Measurements from ENCODE around the gene HOXC11.
A peak's percentile ranks its signal among the peaks of the same experiment; 100 is the strongest.

HOXC11 gene

DNA sequence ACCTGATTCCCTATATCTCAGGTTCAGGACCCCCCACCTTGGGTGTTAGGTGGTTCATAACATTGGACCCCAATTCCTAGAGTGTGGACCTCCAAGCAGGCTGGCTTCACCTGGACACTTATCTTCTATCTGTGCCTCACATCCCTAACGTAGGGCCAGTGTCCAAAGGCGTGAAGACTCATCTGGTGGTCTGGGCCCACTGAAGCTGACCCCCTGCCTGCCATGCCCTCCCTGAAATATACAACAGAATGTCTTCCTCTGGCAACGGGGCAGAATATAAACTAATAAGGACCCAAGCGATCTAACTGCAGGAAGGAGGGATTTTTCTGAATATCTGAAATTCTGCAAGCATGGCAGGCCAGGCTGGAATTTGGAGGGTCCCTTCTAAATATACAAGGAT lies 28.7 kb upstream of the HOXC11 start:
- no peak for DNase-seq

DNA sequence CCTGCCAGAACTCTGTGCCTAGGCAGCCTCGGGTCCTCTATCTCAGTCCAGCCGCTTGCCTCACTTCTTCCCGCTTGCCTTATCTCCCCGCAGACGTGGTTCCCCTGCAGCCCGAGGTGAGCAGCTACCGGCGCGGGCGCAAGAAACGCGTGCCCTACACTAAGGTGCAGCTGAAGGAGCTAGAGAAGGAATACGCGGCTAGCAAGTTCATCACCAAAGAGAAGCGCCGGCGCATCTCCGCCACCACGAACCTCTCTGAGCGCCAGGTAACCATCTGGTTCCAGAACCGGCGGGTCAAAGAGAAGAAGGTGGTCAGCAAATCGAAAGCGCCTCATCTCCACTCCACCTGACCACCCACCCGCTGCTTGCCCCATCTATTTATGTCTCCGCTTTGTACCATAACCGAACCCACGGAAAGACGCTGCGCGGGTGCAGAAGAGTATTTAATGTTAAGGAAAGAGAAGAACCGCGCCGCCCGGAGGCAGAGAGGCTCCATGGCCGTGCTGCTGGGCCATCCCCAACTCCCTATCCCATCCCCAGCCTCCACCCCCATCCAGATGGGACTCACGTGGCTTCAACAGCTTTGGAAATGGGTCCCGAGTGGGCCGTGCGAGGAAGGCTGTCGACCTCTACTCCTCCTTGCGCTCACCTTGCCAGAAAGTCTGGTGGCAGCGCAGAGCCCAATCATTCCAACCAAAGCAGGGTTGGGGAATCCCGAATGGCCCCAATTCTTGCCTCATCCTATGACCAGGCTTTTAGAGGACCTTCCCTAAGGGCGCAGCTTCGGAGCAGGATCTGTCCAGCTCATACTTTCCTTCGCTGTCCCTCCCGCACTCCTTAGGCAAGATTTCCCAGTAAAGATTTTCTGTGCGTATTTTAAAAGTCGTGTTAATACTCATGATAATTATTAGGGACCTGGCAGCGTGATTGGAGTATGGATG lies 27.7 kb upstream of the HOXC11 start:
- DNase-seq, result no peak

DNA sequence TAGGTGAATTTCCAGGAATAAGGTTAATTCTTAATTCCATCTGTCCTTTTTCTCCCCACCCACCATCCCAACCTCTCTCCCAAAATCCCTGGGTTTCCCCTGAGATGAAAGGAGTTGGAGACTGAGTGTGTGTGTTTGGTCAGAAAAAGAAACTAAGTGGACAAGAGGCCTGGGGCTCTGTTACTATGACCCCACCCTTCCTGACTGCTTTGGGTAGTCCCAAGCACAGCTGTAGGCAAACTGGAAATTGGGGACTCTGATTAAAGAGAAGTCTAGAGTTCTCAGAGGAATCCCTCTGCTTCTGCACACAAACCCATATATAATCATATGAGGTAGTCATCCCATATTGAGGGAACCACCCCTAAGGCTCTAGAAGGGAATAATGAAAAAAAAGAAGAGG lies 25.2 kb upstream of the HOXC11 start:
- no peak for DNase-seq

DNA sequence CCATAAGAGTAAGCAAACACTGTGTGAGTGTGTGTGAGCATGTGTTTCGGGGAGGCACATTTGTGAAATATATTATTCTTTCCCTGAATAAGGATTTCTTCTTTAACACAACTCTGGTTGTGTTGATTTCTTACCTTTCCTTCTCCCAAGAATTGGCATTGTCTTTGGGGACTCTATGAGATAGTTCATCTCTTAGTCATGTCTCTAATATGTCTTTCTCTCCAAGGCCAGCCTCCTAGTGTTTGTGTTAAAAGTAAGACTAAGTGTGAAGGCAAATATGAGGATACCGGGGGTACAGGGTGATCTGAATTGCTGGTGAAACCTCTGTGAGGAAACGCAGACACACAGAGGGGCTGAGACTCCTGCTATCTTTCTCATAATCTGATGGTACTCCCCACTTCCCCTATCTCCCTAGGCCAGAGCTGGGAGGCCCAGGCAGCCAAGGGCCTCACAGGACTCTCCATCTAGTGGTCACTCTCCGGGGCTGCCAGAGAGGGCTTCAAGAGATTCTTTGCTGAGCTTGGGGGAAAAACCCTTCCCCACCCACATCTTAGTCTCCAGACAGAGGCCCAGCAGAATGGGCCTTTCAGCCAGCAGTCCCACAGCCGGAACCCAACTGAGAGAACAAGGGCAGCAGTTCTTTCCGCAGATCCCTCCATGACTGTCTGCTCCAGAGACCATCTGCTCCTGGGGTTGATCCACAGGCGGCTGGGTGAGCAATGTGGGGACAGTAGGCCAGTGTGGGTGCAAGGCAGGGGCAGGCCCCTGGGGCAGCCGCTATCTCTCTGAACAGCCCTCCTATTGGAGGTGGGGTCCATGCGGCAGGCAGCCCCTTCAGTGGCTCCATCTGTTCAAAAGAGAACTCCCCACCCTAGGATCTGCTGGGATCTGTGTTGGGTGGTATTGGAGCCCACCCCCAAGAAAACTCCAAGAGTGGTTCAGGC lies 24.0 kb upstream of the HOXC11 start:
- no peak for DNase-seq

DNA sequence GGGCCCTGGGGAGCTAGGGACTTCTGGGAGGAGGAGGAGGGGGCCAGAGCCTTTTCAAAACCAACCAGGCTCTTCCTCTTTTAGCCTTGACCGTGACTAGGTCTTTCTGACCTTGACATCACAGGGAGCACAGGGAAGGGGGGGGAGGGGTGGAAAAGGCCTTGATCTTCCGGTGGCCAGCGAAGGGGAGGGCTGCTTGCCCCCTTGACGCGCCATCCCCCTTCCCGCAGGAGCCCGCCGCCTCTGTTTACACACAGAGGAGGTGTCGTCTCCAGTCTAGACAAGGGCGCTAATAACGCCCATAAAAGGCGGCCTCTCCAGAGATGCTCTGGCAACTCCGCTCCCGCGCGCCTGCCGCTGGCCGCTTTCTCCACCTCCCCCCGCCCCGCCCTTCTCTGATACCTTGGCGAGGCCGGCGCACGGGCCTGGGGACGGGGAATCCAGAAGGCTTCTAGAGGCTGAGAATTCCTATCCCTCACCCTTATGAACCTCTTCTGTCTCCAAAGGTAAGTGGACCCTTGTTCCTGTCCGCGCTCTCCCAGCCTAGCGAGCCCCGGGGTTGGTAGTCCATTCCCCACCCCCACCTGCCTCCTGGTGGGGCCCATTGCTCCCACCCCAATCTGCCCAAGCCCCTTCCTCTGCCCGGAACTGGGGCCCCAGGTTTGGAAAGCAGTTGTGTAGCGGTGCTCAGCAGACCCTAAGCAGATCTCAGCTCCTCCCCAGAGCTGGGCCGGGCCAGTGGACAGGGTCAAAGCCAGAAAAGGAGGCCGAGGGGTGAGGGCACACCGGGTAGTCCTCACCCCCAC lies 23.1 kb upstream of the HOXC11 start:
- peak in 1 of 2 experiments; percentile 4 for DNase-seq

DNA sequence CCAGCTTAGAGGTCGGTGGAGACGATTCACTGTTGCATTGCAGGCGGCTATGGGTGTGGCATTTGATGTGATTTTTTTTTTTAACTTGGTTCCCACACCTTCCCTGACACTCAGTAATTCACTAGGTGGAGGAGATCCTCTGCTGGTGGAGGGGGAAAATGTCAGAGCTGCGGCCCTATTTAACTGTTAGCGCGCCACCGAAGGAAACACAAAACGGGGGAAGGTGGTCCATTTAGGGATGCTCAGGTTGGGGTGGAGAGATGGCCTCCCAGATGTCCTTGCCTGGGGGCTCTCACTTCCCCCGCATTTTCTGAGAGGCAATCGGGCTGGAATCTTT lies 22.5 kb upstream of the HOXC11 start:
- DNase-seq, result no peak

DNA sequence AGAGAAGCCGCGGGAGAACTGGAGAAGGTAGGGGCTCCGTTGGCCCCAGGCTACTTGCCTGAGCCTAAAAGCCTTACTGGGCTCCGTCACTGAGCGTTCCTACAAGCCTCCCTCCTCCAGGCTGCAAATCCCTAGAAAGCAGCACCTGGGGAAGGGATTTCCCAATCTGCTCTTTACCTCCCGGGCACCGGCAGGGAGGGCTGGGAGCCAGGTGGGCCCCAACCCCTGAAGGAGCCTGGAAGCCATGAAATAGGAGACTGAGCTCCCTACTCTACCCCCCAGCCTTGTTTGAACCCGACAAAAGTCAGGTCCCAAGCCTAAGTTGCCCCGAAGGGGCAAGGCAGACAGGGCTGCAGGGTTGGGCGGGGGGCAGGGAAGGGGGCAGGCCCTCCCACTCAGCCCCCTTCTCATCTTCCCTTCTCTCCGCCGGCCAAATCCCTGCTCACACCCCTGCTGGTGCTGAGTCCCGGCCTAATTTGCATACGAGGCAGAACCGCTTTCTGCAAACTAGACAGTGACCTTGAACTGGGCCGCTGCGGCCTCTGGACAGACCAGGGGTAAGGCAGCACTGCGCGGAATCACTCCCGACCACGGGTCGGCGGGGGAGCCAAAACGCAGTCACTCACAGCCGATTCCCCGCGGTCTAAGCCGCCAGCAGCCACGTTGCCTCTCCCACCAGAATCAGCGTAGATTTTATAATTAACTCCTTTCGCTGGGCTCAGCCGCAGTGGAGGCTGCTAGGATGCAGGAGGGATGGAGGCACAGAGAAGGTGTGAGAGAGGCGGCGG lies 21.9 kb upstream of the HOXC11 start:
- no peak for DNase-seq

DNA sequence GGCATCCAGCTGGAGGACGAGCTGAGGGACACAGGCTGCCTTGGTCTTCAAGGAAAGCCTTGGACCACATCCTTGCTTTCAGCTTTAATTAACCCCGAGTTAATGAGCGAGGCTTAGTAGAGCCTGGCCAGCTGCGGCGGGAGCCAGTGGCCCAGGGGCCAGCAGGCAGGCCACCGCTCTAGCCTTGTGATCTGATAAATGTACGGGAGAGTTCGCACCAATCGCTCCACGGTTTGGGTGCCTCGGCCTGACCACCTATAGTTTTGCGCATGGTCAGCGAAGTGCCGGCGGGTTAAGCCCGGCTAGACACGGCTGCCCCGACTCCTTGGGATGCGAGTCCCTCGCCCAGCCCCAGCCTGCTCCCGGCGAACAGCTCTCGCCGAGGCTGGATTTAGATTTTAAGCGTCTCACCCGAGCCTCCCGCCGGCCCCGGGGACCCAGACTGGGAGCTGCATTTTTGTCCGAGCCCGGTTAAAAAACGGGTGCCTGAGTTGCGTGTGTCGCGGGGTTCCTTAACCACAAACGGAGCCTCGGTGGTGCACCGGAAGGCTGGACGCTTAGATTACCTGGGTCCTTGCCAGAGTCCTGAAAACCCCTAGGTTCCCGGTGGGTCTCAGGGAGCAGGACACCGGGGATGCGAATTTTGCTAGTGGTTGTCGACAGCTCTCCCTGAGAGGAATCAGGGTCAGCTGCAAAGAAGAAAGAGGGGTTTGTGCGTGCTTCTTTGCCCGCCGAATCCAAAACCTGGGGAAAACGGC lies 21.2 kb upstream of the HOXC11 start:
- DNase-seq, result no peak

DNA sequence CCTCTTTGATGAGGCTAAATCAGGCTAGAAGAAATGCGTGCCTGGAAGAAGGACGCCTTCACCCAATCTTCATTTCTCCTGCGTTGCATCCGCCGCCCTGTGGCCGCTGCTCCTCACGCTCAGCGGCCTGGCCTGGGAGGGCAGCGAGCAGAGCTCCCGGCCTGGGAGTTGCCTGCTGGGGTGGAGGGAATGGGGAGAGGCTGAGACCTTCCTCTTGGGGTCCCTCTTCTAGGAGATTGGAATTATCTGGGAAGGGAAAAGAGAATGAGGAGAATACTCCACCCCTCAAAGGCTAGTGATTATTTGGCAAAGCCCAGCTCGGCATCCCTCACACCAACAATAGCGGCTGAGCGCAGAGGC lies 20.6 kb upstream of the HOXC11 start:
- DNase-seq, result no peak

DNA sequence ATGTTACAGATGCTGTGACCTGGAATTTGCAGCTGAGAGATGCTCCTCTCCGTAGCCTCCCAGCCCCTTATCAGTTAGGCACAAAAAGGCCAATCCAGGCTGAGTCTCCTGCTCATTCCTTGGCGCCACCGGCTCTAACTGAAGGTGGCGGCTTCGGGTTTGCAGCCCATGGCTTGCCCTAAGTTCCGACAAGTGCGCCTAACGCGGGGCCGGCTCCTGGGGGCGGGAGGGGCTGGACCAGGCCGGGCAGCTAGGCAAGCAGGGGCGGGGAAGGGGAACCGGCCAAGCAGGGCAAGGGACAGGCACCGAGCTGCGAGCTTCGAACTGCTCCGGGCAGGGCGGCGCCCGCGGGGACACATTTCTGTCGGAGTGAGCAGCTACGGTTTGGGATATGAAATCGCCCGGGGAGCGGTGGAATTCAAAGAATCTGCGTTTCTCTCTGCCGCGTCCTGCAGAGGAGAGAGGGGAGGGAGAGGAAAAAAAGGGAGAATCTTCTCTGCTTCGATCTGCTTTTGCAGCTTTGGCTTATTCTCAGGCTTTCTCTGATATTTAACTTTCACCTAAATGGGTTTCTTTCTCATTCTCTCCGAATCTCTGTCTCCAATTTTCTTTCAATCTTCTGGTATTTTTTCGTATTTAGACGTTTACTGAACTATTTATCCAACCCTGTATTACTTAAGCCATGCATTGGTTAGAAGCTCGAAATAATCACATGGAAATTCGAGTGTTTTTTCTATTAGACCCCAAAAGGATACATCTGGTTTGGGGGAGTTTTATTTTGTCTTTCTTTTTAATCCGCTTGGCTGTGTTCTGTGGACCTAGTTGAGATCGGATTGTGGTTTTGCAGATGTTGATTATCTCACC lies 19.8 kb upstream of the HOXC11 start:
- DNase-seq, result no peak

DNA sequence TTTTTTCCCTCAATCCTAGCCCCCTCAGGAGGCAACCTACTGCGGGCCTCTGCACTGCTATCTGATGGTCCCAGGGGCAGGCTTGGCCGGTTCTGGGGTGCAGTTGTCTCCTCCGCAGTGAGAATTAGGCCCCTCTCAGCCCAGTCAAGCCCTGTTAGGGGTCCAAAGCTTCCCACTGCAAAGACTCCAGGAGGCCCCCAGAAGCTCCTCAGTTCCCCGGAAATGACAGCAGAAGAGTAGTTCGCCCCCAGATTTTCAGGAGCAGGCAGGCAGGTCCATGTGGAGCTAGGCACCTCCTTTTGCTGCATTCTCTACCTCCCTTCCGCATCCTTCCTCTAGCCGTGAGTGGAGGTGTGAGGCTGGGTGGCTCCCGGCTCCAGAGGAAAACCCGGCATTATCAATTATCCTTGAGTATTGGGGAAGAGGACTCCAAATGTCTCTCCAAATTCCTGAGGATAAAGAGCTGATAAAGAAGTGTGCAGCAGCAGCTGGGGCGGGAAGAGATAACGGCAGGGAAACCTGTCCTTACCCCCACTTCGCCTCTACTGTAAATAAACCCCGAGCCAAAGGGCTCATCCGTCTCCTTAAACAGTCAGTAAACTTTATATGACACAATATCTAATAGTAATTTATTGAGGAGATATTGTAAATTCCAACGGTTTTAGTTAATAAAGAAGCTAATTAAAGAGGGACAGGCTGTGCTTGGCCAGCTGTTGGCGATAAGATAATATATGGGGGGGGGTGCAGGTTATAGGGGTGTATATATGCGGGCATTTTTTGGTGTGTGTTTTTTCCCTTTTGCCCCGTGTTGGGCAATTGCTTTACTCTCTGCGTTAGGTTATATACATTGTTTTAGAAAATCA lies 18.9 kb upstream of the HOXC11 start:
- DNase-seq, result no peak

DNA sequence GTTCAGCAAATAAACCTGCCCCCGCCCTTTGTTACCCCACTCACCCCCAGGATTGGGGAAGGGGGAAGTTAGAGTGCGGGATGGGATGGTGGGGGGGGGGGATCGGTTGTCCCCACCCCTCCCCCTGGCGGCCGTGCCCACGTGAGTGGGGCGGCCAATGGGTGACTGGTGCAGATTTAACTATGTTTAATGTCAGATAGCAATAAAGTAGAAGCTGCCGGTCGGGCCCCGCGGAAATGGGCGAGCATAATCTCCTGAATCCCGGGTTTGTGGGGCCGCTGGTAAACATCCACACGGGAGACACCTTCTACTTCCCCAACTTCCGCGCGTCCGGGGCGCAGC lies 18.3 kb upstream of the HOXC11 start, which contains the start of gene HOXC12:
Gene HOXC12, plus strand, starts transcription at position 210 of the 342 bp plus-strand sequence. Its CDS starts 27 bp downstream, at position 237.
- DNase-seq, result no peak

DNA sequence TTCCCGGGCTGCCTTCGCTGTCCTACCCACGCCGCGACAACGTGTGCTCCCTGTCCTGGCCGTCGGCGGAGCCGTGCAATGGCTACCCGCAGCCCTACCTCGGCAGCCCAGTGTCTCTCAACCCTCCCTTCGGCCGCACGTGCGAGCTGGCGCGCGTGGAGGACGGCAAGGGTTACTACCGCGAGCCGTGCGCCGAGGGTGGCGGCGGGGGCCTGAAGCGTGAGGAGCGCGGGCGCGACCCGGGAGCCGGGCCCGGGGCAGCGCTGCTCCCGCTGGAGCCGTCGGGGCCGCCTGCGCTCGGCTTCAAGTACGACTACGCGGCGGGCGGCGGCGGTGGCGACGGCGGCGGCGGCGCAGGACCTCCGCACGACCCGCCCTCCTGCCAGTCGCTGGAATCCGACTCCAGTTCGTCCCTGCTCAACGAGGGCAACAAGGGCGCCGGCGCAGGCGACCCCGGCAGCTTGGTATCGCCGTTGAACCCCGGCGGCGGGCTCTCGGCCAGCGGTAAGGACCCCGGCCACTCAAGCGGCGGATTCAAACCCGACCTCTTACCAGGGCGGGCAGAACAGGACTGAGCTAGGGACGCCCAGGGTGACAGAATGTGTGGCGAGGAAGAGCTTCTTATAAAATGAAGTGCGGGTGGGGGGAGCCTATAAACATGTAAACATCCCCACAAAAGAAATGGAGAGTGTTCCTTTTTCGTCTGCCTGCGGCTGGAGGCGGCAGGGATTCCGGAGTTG lies 17.7 kb upstream of the HOXC11 start:
- no peak for DNase-seq

DNA sequence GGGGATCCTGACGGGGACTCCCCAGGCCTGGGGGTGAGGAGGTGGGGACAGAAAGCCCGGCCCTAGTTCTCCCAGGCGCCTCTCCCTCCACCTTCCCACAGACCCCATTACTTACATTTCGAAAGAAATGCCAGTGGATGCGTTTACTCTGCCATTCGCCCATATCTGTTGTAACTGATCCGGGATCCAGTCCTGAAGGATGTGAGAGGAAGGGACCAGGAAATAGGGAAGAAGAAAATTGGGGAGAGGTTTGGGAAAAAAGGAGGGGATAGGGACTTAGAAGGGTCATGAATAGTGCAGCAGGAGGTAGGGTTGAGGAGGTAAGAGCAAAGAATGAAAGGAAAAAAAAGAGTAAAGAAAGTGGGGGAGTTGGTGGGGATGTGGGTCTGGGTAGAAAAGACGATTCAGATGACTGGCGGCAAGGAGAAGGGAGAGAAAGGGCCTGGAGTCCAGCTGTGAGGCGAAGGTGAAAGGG lies 17.1 kb upstream of the HOXC11 start:
- no peak for DNase-seq

DNA sequence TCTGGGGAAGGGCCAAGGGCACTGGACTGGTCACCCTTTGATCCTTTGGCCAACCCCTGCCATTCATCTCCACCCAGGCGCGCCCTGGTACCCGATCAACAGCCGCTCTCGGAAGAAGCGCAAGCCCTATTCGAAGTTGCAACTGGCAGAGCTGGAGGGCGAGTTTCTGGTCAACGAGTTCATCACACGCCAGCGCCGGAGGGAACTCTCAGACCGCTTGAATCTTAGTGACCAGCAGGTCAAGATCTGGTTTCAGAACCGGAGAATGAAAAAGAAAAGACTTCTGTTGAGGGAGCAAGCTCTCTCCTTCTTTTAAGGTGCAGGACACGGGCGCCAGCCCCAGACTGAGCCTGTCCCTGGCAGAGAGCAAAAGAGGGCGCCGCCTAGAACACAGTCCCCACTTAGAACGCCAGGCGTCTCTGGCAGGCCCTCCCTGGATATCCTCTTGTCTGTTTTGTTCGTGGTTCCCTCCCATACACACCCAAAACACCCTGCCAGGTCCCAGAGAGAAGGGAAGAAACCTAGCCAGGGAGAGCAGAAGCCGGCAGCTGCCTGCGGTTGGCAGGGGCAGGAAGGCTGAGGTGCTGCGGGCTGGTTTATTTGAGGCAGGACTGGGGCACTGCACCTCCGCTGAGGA lies 16.6 kb upstream of the HOXC11 start:
- DNase-seq, result no peak

DNA sequence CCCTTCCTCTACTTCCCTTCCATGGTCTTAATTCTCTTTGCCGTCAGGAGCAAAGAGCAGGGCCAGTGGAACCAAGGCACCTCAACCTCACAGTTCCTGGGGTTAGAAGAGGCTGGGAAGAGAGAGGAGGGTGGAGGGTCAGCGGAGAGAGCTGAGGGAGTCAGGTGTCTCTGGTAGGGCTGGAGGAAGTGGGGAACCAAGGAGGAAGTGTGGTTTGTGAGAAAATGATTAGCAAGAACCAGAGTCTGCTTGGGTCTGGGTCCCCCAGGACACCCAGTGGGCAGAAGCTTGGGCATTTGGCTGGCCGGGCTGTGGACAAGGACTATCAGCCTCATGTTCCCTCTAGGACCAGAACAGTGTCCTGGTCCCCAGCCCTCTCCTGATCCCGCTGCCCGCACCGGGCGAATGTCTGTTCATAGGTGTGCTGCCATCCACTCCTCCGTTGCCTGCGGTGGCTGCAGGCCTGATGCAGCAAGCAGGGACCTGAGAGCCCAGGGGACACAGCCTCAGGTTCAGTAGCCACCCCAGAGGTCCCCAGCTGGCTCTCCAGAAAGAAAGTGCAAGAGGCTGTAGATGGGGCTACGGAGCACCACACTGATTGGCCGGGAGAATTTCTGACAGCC lies 15.9 kb upstream of the HOXC11 start:
- DNase-seq, result no peak

DNA sequence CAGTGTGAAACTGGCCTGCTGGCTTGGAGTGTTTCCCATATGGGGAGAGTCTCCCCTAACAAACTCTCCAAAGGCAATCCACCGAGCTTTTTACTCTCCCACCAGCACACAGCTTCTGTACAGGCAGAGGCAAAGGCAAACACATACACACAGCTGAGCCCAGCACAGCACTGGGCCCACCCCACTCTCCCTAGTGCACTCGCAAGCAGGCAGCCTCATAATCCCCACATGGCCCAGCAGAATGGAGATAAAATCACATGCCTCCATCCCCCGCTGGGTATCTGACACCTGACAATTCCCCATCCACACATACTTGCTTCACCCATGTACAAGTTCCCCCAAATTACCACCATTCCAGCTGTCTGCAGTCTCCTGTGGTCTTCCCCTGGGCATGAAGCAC lies 14.8 kb upstream of the HOXC11 start:
- no peak for DNase-seq

DNA sequence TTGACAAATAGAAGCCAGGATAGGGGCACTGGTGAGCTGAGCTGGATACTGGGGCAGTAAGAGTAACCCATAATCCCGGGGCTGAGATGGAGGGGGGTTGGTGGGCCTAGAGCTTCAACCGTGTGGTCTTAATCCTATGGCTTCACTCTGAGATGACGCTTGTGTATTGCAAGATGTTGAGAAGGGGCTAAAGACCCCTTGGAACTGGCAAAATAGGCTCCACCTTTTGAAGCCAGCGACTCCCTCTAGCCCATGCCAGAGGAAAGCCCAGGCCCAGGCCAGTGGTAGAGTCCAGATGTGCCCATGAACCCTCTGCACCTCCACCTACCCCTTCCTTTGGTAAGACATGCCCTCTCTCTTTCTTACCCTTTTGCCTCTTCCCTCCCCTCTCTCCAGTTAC lies 13.6 kb upstream of the HOXC11 start:
- no peak for DNase-seq

Measured in SHP77 (cell line).